ENCODE data around the gene GRIK4.

Gene GRIK4

DNA sequence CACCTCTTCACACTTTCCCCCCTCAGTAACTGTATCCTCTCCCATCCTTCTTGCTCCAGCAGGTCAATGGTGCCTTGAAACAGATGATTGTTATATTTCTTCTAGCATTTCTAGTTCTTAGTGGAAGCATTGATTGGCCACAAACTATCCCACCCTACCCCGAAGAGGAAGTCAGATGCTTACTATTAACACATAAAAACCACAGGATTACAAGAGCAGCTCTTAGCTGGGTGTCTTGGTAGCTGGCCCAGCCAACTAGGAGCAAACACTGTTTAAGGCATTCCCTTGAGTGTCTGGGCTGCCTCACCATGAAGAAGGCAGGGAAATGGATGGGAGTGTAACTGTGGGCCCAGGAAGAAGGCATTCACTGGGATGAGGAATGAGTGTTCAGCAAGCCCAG lies 176.6 kb downstream of the GRIK4 start:
- Histone ChIP-seq H3K27me3 (ENCODE audit: insufficient read depth, insufficient read length) (no peaks in the 10 kb centered on the region), H3K9me3 (ENCODE audit: insufficient read depth, low read length) (no peaks in the 10 kb centered on the region), H3K36me3 (ENCODE audit: insufficient read depth, insufficient read length, low read length) (no peaks in the 10 kb centered on the region), H3K4me3 (ENCODE audit: insufficient read length, low read depth) (no peak overlapping the region), H3K9ac (ENCODE audit: insufficient read length, low read depth) (no peak overlapping the region), H3K4me1 (ENCODE audit: insufficient read depth, insufficient read length) (no peaks in the 10 kb centered on the region)
- TF ChIP-seq SUZ12 (IDR thresholded peaks at IDR 0.05; ENCODE audit: extremely low read depth, insufficient read depth, insufficient read length): no peak
- TF ChIP-seq ZNF274 (IDR thresholded peaks at IDR 0.05; ENCODE audit: low read depth, low read length): no peak
- no peak for TF ChIP-seq YY1 (IDR thresholded peaks at IDR 0.05; ENCODE audit: insufficient read depth, insufficient read length)
- no peak for DNase-seq (ENCODE audit: low read depth, low spot score)

DNA sequence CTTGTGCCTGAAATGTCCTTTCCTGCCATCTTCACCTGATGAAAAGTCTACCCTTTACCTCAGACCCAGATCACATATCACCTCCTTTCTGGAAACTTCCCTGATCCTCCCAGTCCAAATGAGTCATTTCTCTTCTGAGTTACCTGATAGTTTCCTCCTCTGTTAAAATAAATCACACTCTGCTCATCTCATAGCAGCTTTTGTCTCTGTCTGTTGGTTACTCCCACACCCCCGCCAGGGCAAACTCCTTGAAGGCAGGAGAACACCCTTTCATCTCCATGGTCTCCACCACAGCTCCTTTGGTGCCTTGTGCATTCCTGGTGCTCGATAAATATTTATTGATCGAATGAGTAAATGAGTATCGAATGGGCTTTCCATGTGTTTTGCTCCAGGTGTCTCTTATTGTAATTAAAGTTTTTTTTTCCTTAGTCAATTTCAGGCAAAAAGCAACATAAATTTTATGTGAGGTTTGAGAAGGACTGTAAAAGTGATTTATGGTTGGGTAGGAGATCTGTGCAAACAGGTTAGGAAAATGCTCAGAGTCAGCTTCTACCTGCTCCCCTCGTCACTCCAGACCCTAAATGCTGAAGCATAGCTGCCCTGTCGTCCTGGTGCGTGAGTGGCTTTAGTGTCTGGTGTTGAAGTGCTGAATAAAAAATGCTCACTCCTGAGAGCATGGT lies 178.2 kb downstream of the GRIK4 start:
- H3K4me3 ChIP-seq (ENCODE audit: insufficient read length, low read depth): no peak overlapping the region
- H3K9me3 ChIP-seq (ENCODE audit: insufficient read depth, low read length): no peaks in the 10 kb centered on the region
- no peaks in the 10 kb centered on the region for H3K4me1 ChIP-seq (ENCODE audit: insufficient read depth, insufficient read length)
- DNase-seq (ENCODE audit: low read depth, low spot score): no peak
- TF ChIP-seq YY1 (IDR thresholded peaks at IDR 0.05; ENCODE audit: insufficient read depth, insufficient read length) (no peak), SUZ12 (IDR thresholded peaks at IDR 0.05; ENCODE audit: extremely low read depth, insufficient read depth, insufficient read length) (no peak), ZNF274 (IDR thresholded peaks at IDR 0.05; ENCODE audit: low read depth, low read length) (no peak)
- H3K9ac ChIP-seq (ENCODE audit: insufficient read length, low read depth): no peak overlapping the region
- H3K36me3 ChIP-seq (ENCODE audit: insufficient read depth, insufficient read length, low read length): no peaks in the 10 kb centered on the region
- no peaks in the 10 kb centered on the region for H3K27me3 ChIP-seq (ENCODE audit: insufficient read depth, insufficient read length)

GRCh38 chr11:120690406-120690805 lies 178.9 kb downstream of the GRIK4 start:
- no peak for DNase-seq (ENCODE audit: low read depth, low spot score)
- H3K27me3 ChIP-seq (ENCODE audit: insufficient read depth, insufficient read length): no peaks in the 10 kb centered on the region
- TF ChIP-seq ZNF274 (IDR thresholded peaks at IDR 0.05; ENCODE audit: low read depth, low read length) (no peak), YY1 (IDR thresholded peaks at IDR 0.05; ENCODE audit: insufficient read depth, insufficient read length) (no peak), SUZ12 (IDR thresholded peaks at IDR 0.05; ENCODE audit: extremely low read depth, insufficient read depth, insufficient read length) (no peak)
- H3K4me1 ChIP-seq (ENCODE audit: insufficient read depth, insufficient read length): no peaks in the 10 kb centered on the region
- no peak overlapping the region for H3K4me3 ChIP-seq (ENCODE audit: insufficient read length, low read depth)
- no peak overlapping the region for H3K9ac ChIP-seq (ENCODE audit: insufficient read length, low read depth)
- H3K9me3 ChIP-seq (ENCODE audit: insufficient read depth, low read length): no peaks in the 10 kb centered on the region
- no peaks in the 10 kb centered on the region for H3K36me3 ChIP-seq (ENCODE audit: insufficient read depth, insufficient read length, low read length)

GRCh38 chr11:120694726-120695125 lies 183.2 kb downstream of the GRIK4 start:
- Histone ChIP-seq H3K9me3 (ENCODE audit: insufficient read depth, low read length) (no peaks in the 10 kb centered on the region), H3K4me1 (ENCODE audit: insufficient read depth, insufficient read length) (no peaks in the 10 kb centered on the region), H3K36me3 (ENCODE audit: insufficient read depth, insufficient read length, low read length) (no peaks in the 10 kb centered on the region), H3K4me3 (ENCODE audit: insufficient read length, low read depth) (no peak overlapping the region), H3K27me3 (ENCODE audit: insufficient read depth, insufficient read length) (no peaks in the 10 kb centered on the region), H3K9ac (ENCODE audit: insufficient read length, low read depth) (no peak overlapping the region)
- TF ChIP-seq ZNF274 (IDR thresholded peaks at IDR 0.05; ENCODE audit: low read depth, low read length): no peak
- no peak for TF ChIP-seq SUZ12 (IDR thresholded peaks at IDR 0.05; ENCODE audit: extremely low read depth, insufficient read depth, insufficient read length)
- no peak for TF ChIP-seq YY1 (IDR thresholded peaks at IDR 0.05; ENCODE audit: insufficient read depth, insufficient read length)
- DNase-seq (ENCODE audit: low read depth, low spot score): no peak

DNA sequence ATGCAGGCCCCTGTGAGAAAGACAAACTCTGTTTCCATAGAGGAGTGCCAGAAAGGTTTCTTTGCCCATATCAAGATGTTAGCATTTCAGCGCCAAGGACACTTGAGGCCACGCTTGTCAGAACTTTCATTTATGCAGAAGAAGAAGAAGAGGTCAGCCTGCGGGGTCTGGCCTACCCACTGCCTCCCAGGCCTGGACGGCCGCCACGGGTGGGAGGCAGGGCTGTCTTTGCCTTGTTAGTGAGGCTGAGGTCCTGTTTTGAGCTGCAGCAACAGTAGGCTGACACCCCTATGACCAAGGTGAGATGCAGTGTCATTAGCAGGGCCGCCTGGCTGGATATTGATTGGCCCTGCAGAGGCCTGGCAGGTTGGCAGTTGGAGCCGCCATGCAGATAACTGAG lies 183.9 kb downstream of the GRIK4 start:
- no peak for DNase-seq (ENCODE audit: low read depth, low spot score)
- H3K27me3 ChIP-seq (ENCODE audit: insufficient read depth, insufficient read length): no peaks in the 10 kb centered on the region
- no peaks in the 10 kb centered on the region for H3K9me3 ChIP-seq (ENCODE audit: insufficient read depth, low read length)
- no peaks in the 10 kb centered on the region for H3K4me1 ChIP-seq (ENCODE audit: insufficient read depth, insufficient read length)
- no peak overlapping the region for H3K9ac ChIP-seq (ENCODE audit: insufficient read length, low read depth)
- no peak overlapping the region for H3K4me3 ChIP-seq (ENCODE audit: insufficient read length, low read depth)
- TF ChIP-seq YY1 (IDR thresholded peaks at IDR 0.05; ENCODE audit: insufficient read depth, insufficient read length): no peak
- no peak for TF ChIP-seq ZNF274 (IDR thresholded peaks at IDR 0.05; ENCODE audit: low read depth, low read length)
- no peaks in the 10 kb centered on the region for H3K36me3 ChIP-seq (ENCODE audit: insufficient read depth, insufficient read length, low read length)

- DNase-seq (ENCODE audit: low read depth, low spot score): no peak
- no peaks in the 10 kb centered on the region for H3K4me1 ChIP-seq (ENCODE audit: insufficient read depth, insufficient read length)
- no peaks in the 10 kb centered on the region for H3K9me3 ChIP-seq (ENCODE audit: insufficient read depth, low read length)
- H3K27me3 ChIP-seq (ENCODE audit: insufficient read depth, insufficient read length): no peaks in the 10 kb centered on the region
- no peak overlapping the region for H3K4me3 ChIP-seq (ENCODE audit: insufficient read length, low read depth)
- no peaks in the 10 kb centered on the region for H3K36me3 ChIP-seq (ENCODE audit: insufficient read depth, insufficient read length, low read length)
- no peak overlapping the region for H3K9ac ChIP-seq (ENCODE audit: insufficient read length, low read depth)
- TF ChIP-seq YY1 (IDR thresholded peaks at IDR 0.05; ENCODE audit: insufficient read depth, insufficient read length) (no peak), SUZ12 (IDR thresholded peaks at IDR 0.05; ENCODE audit: extremely low read depth, insufficient read depth, insufficient read length) (no peak), ZNF274 (IDR thresholded peaks at IDR 0.05; ENCODE audit: low read depth, low read length) (no peak)
Measured at GRCh38 chr11:120695939-120696338, 184.4 kb downstream of the GRIK4 start.

- Histone ChIP-seq H3K4me3 (ENCODE audit: insufficient read length, low read depth) (no peak overlapping the region), H3K27me3 (ENCODE audit: insufficient read depth, insufficient read length) (no peaks in the 10 kb centered on the region), H3K9ac (ENCODE audit: insufficient read length, low read depth) (no peak overlapping the region), H3K4me1 (ENCODE audit: insufficient read depth, insufficient read length) (no peaks in the 10 kb centered on the region), H3K9me3 (ENCODE audit: insufficient read depth, low read length) (no peaks in the 10 kb centered on the region), H3K36me3 (ENCODE audit: insufficient read depth, insufficient read length, low read length) (no peaks in the 10 kb centered on the region)
- TF ChIP-seq SUZ12 (IDR thresholded peaks at IDR 0.05; ENCODE audit: extremely low read depth, insufficient read depth, insufficient read length): no peak
- no peak for TF ChIP-seq YY1 (IDR thresholded peaks at IDR 0.05; ENCODE audit: insufficient read depth, insufficient read length)
- no peak for TF ChIP-seq ZNF274 (IDR thresholded peaks at IDR 0.05; ENCODE audit: low read depth, low read length)
- DNase-seq (ENCODE audit: low read depth, low spot score): no peak
Measured at GRCh38 chr11:120696597-120697218, 185.2 kb downstream of the GRIK4 start.

All from NT2/D1 (cell line).